Measurements from ENCODE around the gene CRABP2.

DNA sequence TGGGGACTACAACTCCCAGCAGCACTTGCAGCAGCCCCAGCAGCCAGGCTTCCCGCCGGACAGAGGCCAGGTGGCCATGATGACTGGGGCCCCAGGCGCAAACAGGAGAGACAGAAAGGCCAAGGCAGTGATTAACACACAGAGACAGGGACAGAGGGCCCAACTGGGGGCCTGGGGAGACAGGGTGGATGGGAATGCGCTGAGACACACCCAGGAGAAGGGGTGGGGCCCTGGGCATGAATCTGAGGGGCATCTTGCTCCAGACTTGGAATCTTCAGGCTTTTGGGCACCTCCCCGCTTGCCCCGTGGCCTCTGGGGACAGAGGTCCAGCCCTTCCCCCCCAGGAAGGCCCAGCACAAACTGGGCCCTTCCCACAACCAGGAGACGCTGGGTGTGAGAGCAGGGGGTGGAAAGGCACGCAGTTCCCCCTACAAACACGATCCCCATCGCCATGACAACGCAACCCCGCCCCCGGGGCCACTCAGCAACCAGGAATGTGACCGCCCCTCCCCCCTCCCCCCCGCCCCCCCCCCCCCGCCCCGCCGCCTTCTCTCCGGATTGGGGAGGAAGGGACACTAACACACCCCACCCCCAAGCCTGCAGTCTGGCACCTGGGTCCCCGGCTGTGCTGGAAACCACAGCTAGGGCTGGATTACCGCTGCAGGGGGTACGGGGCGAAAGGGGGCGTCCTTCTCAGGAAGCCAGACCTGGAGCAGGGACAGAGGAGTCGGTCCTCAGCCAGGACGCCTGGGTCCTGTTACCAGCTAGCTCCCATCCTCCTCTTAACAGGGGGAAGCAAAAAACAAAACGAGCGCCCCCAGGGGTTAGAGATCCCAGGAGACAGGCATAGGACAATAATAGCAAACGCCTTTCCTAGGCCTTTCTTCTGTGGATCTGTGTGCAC is 41.6 kb upstream of the CRABP2 start:
- TF ChIP-seq, protein P1, sequence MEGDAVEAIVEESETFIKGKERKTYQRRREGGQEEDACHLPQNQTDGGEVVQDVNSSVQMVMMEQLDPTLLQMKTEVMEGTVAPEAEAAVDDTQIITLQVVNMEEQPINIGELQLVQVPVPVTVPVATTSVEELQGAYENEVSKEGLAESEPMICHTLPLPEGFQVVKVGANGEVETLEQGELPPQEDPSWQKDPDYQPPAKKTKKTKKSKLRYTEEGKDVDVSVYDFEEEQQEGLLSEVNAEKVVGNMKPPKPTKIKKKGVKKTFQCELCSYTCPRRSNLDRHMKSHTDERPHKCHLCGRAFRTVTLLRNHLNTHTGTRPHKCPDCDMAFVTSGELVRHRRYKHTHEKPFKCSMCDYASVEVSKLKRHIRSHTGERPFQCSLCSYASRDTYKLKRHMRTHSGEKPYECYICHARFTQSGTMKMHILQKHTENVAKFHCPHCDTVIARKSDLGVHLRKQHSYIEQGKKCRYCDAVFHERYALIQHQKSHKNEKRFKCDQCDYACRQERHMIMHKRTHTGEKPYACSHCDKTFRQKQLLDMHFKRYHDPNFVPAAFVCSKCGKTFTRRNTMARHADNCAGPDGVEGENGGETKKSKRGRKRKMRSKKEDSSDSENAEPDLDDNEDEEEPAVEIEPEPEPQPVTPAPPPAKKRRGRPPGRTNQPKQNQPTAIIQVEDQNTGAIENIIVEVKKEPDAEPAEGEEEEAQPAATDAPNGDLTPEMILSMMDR (conservative IDR thresholded peaks at IDR 0.05), result no peak
- TF ChIP-seq ZFX (IDR thresholded peaks at IDR 0.05), result no peak
